GM12878 (cell line): ENCODE results near the gene OSBP. TPM values are rescaled to one million over a fixed set of nuclear protein-coding genes. Genes with fewer than 3 reads are reported as not detected.

Experiments used
- ATAC-seq: fragments of 200-7000 bp; cut with Tn5 transposase; 3 replicates; pipeline ENCODE4 v1.9.1; 2020; ENCODE audit warnings: mild to moderate bottlenecking, moderate library complexity
- BruUV-seq: library from RNA; stranded (reverse); fragments of 400-500 nt; replicated peaks from 2 replicates; lab custom pipeline; 2021; lab: Mats Ljungman, UMichigan
- CTCF ChIA-PET: fragments of 300-600 bp; sonication (Branson Sonifier 250); formaldehyde crosslinking; extraction: SDS; loops from one replicate; lab custom pipeline; 2021; ENCODE audit warnings: inconsistent platforms; lab: Yijun Ruan, JAX
- POLR2A ChIA-PET: fragments of 350-600 bp; formaldehyde crosslinking; extraction: SDS; loops from one replicate; lab custom pipeline; 2021; ENCODE audit warnings: inconsistent platforms; lab: Charles Lee
- RAD21 ChIA-PET: fragments of 300-600 bp; sonication (Branson Sonifier 250); formaldehyde crosslinking; loops from one replicate; lab custom pipeline; 2023; ENCODE audit warnings: antibody characterized with exemption; ENCODE audit not compliant: unreplicated experiment; lab: Charles Lee
- SMC1A ChIA-PET: fragments of 300-600 bp; sonication (Branson Sonifier 250); formaldehyde crosslinking; loops from one replicate; lab custom pipeline; 2023; ENCODE audit not compliant: unreplicated experiment, uncharacterized antibody; lab: Charles Lee
- DNase-seq: peaks from one replicate; pipeline ENCODE4 v3.0.0-alpha.2; 2011; ENCODE audit warnings: low read depth, low spot score
- FAIRE-seq: peaks from 3 replicates; lab custom pipeline; 2011; peaks lifted over from hg19 to GRCh38; lab: Jason Lieb, UNC
- H2AFZ ChIP-seq: 2 replicates; pipeline ENCODE4 v1.6.0; 2011; ENCODE audit warnings: low read depth, low read length, control low read depth; ENCODE audit not compliant: control insufficient read depth
- H3K27ac ChIP-seq: 2 replicates; pipeline ENCODE4 v1.5.1; 2011; ENCODE audit warnings: control low read depth; ENCODE audit not compliant: control insufficient read depth, insufficient read depth
- H3K27me3 ChIP-seq, 2 experiments: replicated peaks in 1 of 2; 2 replicates each; pipeline versions ENCODE4 v1.6.0 to v1.6.1; 2011; ENCODE audit warnings: low read length in 1 of 2; ENCODE audit not compliant: control insufficient read depth in 2 of 2, insufficient read depth in 2 of 2
- H3K36me3 ChIP-seq, 2 experiments: 2 replicates each; pipeline ENCODE4 v1.5.1; 2011; ENCODE audit warnings: low read length in 1 of 2; ENCODE audit not compliant: control insufficient read depth in 2 of 2, insufficient read depth in 2 of 2
- H3K4me1 ChIP-seq: 2 replicates; pipeline ENCODE4 v1.6.1; 2011; ENCODE audit warnings: mild to moderate bottlenecking, low read length, moderate library complexity, mixed read lengths; ENCODE audit not compliant: control insufficient read depth, insufficient read depth
- H3K4me2 ChIP-seq: 2 replicates; pipeline ENCODE4 v1.6.0; 2011; ENCODE audit warnings: control low read depth; ENCODE audit not compliant: control insufficient read depth, insufficient read depth
- H3K4me3 ChIP-seq: fragments of 200-600 bp; sonication (generic); 2 replicates; pipeline ENCODE4 v1.5.1; 2016
- H3K79me2 ChIP-seq: 2 replicates; pipeline ENCODE4 v1.6.0; 2011; ENCODE audit warnings: low read length; ENCODE audit not compliant: control insufficient read depth, insufficient read depth
- H3K9ac ChIP-seq: 2 replicates; pipeline ENCODE4 v1.8.0; 2011; ENCODE audit warnings: low read length, control low read depth, mixed read lengths; ENCODE audit not compliant: control insufficient read depth, insufficient read depth
- H3K9me3 ChIP-seq: replicated peaks from 3 replicates; pipeline ENCODE4 v1.5.1; 2011; ENCODE audit warnings: mild to moderate bottlenecking, low read length; ENCODE audit not compliant: control insufficient read depth, insufficient read depth
- H4K20me1 ChIP-seq: 2 replicates; pipeline ENCODE4 v1.6.0; 2011; ENCODE audit not compliant: control insufficient read depth, insufficient read depth
- CREB1 ChIP-seq: IDR thresholded peaks from 2 replicates; pipeline ENCODE4 v1.6.1; 2012; ENCODE audit warnings: low read depth, mild to moderate bottlenecking, inconsistent platforms
- MXI1 ChIP-seq: fragments of 150-350 bp; IDR thresholded peaks from 2 replicates; pipeline ENCODE4 v1.6.1; 2011; ENCODE audit warnings: low read depth, mild to moderate bottlenecking, inconsistent platforms, low read length, improper control_type of control experiment
- RELA ChIP-seq: fragments of 450-650 bp; IDR thresholded peaks from 2 replicates; pipeline ENCODE4 v1.8.0; 2014; ENCODE audit warnings: borderline replicate concordance; ENCODE audit not compliant: partially characterized antibody
- SPI1 ChIP-seq: IDR thresholded peaks from 2 replicates; pipeline ENCODE4 v1.6.1; 2011; ENCODE audit warnings: low read depth, mild to moderate bottlenecking, low read length, moderate library complexity, borderline replicate concordance; ENCODE audit not compliant: insufficient read depth
- SREBF2 ChIP-seq: IDR thresholded peaks from 2 replicates; pipeline ENCODE4 v1.6.1; 2012; ENCODE audit warnings: mild to moderate bottlenecking, low read length
- WGBS: methylation state at CpG from one replicate; pipeline ENCODE4 v1.1.6; 2016; ENCODE audit warnings: low lambda C conversion rate; ENCODE audit not compliant: insufficient replicate concordance, insufficient coverage; ENCODE audit errors: missing lambda C conversion rate; 5-methylcytosine and 5-hydroxymethylcytosine counted together
- in situ Hi-C: fragments of 300-500 bp; cut with MboI; formaldehyde crosslinking; loops from 9 replicates; pipeline ENCODE4 v1.14.3; 2018; ENCODE audit warnings: mixed read lengths
- intact Hi-C: fragments of 100-400 bp; cut with micrococcal nuclease; formaldehyde crosslinking; loops from one replicate; pipeline ENCODE4 v1.14.2; 2022; ENCODE audit not compliant: unreplicated experiment
- polyA plus RNA-seq, 11 experiments: library from polyadenylated mRNA; depleted of rRNA in 4 of 11; unstranded in 6 of 11; stranded (reverse) in 5 of 11; fragments of >200 nt; fragmentation: Nextera tagmentation in 4 of 11; fragmentation: Illumina TruSeq in 1 of 11; extraction: Ambion mirVana in 4 of 11; extraction: Trizol in 1 of 11; gene quantifications; 1 replicate in 1 of 11; 2 replicates in 10 of 11; pipeline versions ENCODE4 v1.2.1 to v1.2.3, GENCODE V29; 2011 to 2016; ENCODE audit warnings: inconsistent platforms in 2 of 11, missing spikeins in 2 of 11, low read depth in 1 of 11
- total RNA-seq, 4 experiments: library from RNA; depleted of rRNA in 3 of 4; stranded (reverse); fragments of >200 nt in 3 of 4; fragmentation: Illumina TruSeq in 1 of 4; extraction: Trizol in 1 of 4; gene quantifications; 2 replicates each; pipeline versions ENCODE4 v1.2.1 to v1.2.3, GENCODE V29; 2013 to 2021
- TF ChIP-seq, protein P1 (sequence below): fragments of 450-650 bp; IDR thresholded peaks from 2 replicates; pipeline ENCODE4 v1.6.1; 2016; ENCODE audit warnings: mild to moderate bottlenecking, moderate library complexity, borderline replicate concordance
- TF ChIP-seq, protein P2 (sequence below): fragments of 450-650 bp; IDR thresholded peaks from 2 replicates; pipeline ENCODE4 v1.6.1; 2017; ENCODE audit warnings: antibody characterized with exemption, mild to moderate bottlenecking, moderate library complexity
- TF ChIP-seq, protein P3 (sequence below): IDR thresholded peaks from 2 replicates; pipeline ENCODE4 v1.6.1; 2012; ENCODE audit warnings: mild to moderate bottlenecking, low read depth, low read length

The OSBP gene
- total and polyA plus RNA-seq, 10 of the 15 experiments (the other 5 are each of a cell fraction or from before 2014, with no cell fraction given) = 5.9 to 41.2 (median 21.7) TPM

DNA sequence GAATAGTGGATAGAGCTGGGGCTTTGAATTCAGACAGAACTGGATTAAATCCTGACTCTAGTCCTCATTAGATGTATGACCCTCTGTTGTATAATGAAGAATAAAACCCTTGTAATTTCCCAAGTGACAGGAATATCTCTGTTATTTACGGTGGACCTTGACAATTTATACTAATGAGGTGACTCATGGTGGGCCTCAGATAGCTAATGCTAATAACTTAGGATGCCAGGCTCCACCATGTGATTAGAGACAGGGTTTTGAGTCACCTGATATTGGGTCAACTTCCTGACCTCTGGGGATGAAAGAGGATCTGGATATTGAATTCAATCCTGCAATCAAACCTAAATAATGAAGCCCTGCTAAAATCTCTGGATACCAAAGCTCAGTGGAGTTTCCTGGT is 33.6 kb downstream of the OSBP start:
- FAIRE-seq = no peak
- H3K36me3 ChIP-seq = peaks cover 4 to 33% of the 10 kb centered on the region in 2 experiments

More for the DNA sequence above, 33.6 kb downstream of the OSBP start:
- POLR2A ChIA-PET = no interaction called here
- H3K9me3 ChIP-seq = peaks cover 2% of the 10 kb centered on the region; the same call in 2 of the 3 replicates
- H2AFZ ChIP-seq = no peak overlapping the region
- H3K4me3 ChIP-seq = no peak overlapping the region
- in situ Hi-C loops = no loop called here
- DNase-seq (no peak), ATAC-seq (no peak)
- SMC1A ChIA-PET = no interaction called here
- no peaks in the 10 kb centered on the region for H3K27me3 ChIP-seq
- BruUV-seq = no TSS peak
- no peaks in the 10 kb centered on the region for H4K20me1 ChIP-seq
- TF ChIP-seq CREB1 = no peak
- TF ChIP-seq, protein P1, sequence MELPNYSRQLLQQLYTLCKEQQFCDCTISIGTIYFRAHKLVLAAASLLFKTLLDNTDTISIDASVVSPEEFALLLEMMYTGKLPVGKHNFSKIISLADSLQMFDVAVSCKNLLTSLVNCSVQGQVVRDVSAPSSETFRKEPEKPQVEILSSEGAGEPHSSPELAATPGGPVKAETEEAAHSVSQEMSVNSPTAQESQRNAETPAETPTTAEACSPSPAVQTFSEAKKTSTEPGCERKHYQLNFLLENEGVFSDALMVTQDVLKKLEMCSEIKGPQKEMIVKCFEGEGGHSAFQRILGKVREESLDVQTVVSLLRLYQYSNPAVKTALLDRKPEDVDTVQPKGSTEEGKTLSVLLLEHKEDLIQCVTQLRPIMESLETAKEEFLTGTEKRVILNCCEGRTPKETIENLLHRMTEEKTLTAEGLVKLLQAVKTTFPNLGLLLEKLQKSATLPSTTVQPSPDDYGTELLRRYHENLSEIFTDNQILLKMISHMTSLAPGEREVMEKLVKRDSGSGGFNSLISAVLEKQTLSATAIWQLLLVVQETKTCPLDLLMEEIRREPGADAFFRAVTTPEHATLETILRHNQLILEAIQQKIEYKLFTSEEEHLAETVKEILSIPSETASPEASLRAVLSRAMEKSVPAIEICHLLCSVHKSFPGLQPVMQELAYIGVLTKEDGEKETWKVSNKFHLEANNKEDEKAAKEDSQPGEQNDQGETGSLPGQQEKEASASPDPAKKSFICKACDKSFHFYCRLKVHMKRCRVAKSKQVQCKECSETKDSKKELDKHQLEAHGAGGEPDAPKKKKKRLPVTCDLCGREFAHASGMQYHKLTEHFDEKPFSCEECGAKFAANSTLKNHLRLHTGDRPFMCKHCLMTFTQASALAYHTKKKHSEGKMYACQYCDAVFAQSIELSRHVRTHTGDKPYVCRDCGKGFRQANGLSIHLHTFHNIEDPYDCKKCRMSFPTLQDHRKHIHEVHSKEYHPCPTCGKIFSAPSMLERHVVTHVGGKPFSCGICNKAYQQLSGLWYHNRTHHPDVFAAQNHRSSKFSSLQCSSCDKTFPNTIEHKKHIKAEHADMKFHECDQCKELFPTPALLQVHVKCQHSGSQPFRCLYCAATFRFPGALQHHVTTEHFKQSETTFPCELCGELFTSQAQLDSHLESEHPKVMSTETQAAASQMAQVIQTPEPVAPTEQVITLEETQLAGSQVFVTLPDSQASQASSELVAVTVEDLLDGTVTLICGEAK = no peak
- TF ChIP-seq, protein P2, sequence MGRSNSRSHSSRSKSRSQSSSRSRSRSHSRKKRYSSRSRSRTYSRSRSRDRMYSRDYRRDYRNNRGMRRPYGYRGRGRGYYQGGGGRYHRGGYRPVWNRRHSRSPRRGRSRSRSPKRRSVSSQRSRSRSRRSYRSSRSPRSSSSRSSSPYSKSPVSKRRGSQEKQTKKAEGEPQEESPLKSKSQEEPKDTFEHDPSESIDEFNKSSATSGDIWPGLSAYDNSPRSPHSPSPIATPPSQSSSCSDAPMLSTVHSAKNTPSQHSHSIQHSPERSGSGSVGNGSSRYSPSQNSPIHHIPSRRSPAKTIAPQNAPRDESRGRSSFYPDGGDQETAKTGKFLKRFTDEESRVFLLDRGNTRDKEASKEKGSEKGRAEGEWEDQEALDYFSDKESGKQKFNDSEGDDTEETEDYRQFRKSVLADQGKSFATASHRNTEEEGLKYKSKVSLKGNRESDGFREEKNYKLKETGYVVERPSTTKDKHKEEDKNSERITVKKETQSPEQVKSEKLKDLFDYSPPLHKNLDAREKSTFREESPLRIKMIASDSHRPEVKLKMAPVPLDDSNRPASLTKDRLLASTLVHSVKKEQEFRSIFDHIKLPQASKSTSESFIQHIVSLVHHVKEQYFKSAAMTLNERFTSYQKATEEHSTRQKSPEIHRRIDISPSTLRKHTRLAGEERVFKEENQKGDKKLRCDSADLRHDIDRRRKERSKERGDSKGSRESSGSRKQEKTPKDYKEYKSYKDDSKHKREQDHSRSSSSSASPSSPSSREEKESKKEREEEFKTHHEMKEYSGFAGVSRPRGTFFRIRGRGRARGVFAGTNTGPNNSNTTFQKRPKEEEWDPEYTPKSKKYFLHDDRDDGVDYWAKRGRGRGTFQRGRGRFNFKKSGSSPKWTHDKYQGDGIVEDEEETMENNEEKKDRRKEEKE = no peak
- no peak for TF ChIP-seq SPI1
- TF ChIP-seq, protein P3, sequence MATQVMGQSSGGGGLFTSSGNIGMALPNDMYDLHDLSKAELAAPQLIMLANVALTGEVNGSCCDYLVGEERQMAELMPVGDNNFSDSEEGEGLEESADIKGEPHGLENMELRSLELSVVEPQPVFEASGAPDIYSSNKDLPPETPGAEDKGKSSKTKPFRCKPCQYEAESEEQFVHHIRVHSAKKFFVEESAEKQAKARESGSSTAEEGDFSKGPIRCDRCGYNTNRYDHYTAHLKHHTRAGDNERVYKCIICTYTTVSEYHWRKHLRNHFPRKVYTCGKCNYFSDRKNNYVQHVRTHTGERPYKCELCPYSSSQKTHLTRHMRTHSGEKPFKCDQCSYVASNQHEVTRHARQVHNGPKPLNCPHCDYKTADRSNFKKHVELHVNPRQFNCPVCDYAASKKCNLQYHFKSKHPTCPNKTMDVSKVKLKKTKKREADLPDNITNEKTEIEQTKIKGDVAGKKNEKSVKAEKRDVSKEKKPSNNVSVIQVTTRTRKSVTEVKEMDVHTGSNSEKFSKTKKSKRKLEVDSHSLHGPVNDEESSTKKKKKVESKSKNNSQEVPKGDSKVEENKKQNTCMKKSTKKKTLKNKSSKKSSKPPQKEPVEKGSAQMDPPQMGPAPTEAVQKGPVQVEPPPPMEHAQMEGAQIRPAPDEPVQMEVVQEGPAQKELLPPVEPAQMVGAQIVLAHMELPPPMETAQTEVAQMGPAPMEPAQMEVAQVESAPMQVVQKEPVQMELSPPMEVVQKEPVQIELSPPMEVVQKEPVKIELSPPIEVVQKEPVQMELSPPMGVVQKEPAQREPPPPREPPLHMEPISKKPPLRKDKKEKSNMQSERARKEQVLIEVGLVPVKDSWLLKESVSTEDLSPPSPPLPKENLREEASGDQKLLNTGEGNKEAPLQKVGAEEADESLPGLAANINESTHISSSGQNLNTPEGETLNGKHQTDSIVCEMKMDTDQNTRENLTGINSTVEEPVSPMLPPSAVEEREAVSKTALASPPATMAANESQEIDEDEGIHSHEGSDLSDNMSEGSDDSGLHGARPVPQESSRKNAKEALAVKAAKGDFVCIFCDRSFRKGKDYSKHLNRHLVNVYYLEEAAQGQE = no peak
- TF ChIP-seq MXI1 = no peak
- no peak for TF ChIP-seq RELA
- TF ChIP-seq SREBF2 = no peak
- RAD21 ChIA-PET = no interaction called here
- H3K4me1 ChIP-seq = no peaks in the 10 kb centered on the region
- CTCF ChIA-PET = interaction anchor here (0.6 to 1.4 kb wide), 3 partner anchors 11 to 205 kb away, joined by 3 to 4 read pairs (median 4); no protein-coding TSS in a partner anchor
- 7% methylated on average over 1 of the region's 1 CpG for WGBS
- H3K9ac ChIP-seq = no peak overlapping the region
- intact Hi-C loops = no loop called here
- H3K27ac ChIP-seq = no peak overlapping the region
- no peaks in the 10 kb centered on the region for H3K79me2 ChIP-seq
- H3K4me2 ChIP-seq = no peak overlapping the region
